ENCODE results near the gene AKAP7.

GRCh38 chr6:131139599-131139998 lies 4.3 kb downstream of the AKAP7 start:
- no peak for TF ChIP-seq EZH2 (IDR thresholded peaks at IDR 0.05; ENCODE audit: borderline replicate concordance)
- TF ChIP-seq CTCF (IDR thresholded peaks at IDR 0.05; ENCODE audit: poor library complexity), result no peak
- no peak for TF ChIP-seq EZH2phosphoT487 (IDR thresholded peaks at IDR 0.05; ENCODE audit: low read depth, severe bottlenecking, unreplicated experiment)
